Esophagus muscularis mucosa (tissue), 4 donors: ENCODE results near the gene VPS9D1. TPM values are rescaled to one million over a fixed set of nuclear protein-coding genes. Genes with fewer than 3 reads are reported as not detected.
"Not testable (repeated sequence)": the region's sequence is repeated elsewhere in the genome, so short reads cannot be mapped to it uniquely, and the experiment has no call there.

Source experiments
- DNase-seq: peaks from one replicate; pipeline ENCODE4 v3.0.0-alpha.2; 2017; ENCODE audit errors: extremely low spot score
- H3K27ac ChIP-seq, 4 donors: fragments of 200-600 bp; sonication (generic); replicated peaks in 1 of 4; 1 replicate in 3 of 4; 2 replicates in 1 of 4; pipeline ENCODE4 v1.5.1; 2016 to 2019; ENCODE audit warnings: mild to moderate bottlenecking in 1 of 4
- H3K27me3 ChIP-seq, 4 donors: fragments of 200-600 bp; sonication (generic); one replicate each; pipeline versions ENCODE4 v1.5.1 to v1.6.0; 2016 to 2019
- H3K36me3 ChIP-seq, 4 donors: fragments of 200-600 bp; sonication (generic); one replicate each; pipeline ENCODE4 v1.5.1; 2016 to 2019
- H3K4me1 ChIP-seq, 4 donors: fragments of 200-600 bp; sonication (generic); one replicate each; pipeline ENCODE4 v1.5.1; 2016 to 2019
- H3K4me3 ChIP-seq, 4 donors: fragments of 200-600 bp; sonication (generic); 1 replicate in 2 of 4; 2 replicates in 2 of 4; pipeline ENCODE4 v1.5.1; 2016 to 2019; ENCODE audit warnings: mild to moderate bottlenecking in 4 of 4, moderate library complexity in 1 of 4
- H3K9me3 ChIP-seq, 4 donors: fragments of 200-600 bp; sonication (generic); 1 replicate in 3 of 4; 2 replicates in 1 of 4; pipeline ENCODE4 v1.5.1; 2016 to 2019
- EP300 ChIP-seq: sonication (generic); formaldehyde crosslinking; IDR thresholded peaks from one replicate; pipeline ENCODE4 v1.6.1; 2017; ENCODE audit warnings: antibody characterized with exemption
- POLR2A ChIP-seq: fragments of 450-650 bp; IDR thresholded peaks from one replicate; pipeline ENCODE4 v1.6.1; 2017; ENCODE audit warnings: antibody characterized with exemption, moderate library complexity, mild to moderate bottlenecking, low read depth
- POLR2AphosphoS5 ChIP-seq, 2 donors: sonication (generic); formaldehyde crosslinking; IDR thresholded peaks; one replicate each; pipeline ENCODE4 v1.6.1; 2017; ENCODE audit warnings: antibody characterized with exemption in 2 of 2
- WGBS: methylation state at CpG from one replicate; pipeline ENCODE4 v1.1.5; 2018; 5-methylcytosine and 5-hydroxymethylcytosine counted together
- intact Hi-C: fragments of 100-400 bp; cut with DNase I; formaldehyde crosslinking; loops from one replicate; pipeline ENCODE4 v1.15.1; 2023
- total RNA-seq, 4 donors: library from RNA; depleted of rRNA; stranded (reverse); fragments of >200 nt; gene quantifications; one replicate each; pipeline versions ENCODE4 v1.1.0 to v1.2.1, GENCODE V29; 2016
- TF ChIP-seq, protein P1 (sequence below), 3 experiments: fragments of 200-600 bp in 2 of 3; fragments of 450-650 bp in 1 of 3; sonication (generic) in 2 of 3; IDR thresholded peaks; one replicate each; pipeline ENCODE4 v1.5.1; 2017 to 2019; ENCODE audit warnings: antibody characterized with exemption in 3 of 3, mild to moderate bottlenecking in 2 of 3, moderate library complexity in 1 of 3

Gene VPS9D1
- total RNA-seq, 4 donors from 2014 or later, result 4.6 to 10.2 (median 7.1) TPM

DNA sequence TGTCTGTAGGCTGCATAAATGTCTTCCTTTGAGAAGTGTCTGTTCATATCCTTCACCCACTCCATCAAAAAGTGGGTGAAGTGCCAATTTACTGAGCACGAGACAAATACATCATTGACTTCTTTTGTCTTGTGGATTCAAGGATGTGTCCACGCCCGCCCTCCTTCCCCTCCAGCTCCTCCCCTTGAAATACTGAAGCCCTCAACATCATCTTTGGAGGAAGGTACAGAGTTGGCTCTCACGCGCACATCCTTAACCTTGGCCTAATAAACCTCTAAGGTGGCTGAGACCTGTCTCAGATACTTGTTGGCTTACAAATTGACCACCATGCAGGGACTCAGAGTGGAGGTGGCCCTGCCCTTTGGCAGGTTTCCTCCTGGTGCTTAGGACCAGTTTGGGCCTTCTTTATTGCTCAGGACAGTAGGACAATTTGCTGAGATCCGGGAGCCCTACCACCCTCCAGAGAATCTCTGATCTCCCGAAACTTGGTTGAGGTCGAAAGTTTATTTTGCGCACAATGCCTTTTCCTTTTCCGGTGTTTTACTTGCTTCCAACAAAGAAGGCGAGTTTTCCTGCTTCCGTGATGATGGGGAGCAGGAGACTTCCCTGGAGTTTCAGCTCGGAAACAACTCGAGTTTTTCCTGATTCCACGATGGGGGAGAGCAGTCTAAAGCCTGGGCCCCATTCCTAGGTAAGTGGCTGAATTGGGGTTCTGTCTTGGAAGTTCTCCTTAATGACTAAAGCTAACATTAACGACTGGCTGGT lies 48.3 kb downstream of the VPS9D1 start:
- intact Hi-C loops, result no loop called here
- no peak overlapping the region for H3K4me3 ChIP-seq
- 82% methylated on average over 16 of the region's 16 CpGs for WGBS
- no peaks in the 10 kb centered on the region for H3K9me3 ChIP-seq
- no peak overlapping the region for H3K27ac ChIP-seq
- H3K4me1 ChIP-seq, result no peaks in the 10 kb centered on the region
- DNase-seq, result no peak
- peaks cover 0 to 9% (median 1%) of the 10 kb centered on the region in 4 donors for H3K36me3 ChIP-seq
- no peak for TF ChIP-seq POLR2AphosphoS5 (IDR thresholded peaks at IDR 0.05)
- TF ChIP-seq EP300, result no peak
- TF ChIP-seq, protein P1, sequence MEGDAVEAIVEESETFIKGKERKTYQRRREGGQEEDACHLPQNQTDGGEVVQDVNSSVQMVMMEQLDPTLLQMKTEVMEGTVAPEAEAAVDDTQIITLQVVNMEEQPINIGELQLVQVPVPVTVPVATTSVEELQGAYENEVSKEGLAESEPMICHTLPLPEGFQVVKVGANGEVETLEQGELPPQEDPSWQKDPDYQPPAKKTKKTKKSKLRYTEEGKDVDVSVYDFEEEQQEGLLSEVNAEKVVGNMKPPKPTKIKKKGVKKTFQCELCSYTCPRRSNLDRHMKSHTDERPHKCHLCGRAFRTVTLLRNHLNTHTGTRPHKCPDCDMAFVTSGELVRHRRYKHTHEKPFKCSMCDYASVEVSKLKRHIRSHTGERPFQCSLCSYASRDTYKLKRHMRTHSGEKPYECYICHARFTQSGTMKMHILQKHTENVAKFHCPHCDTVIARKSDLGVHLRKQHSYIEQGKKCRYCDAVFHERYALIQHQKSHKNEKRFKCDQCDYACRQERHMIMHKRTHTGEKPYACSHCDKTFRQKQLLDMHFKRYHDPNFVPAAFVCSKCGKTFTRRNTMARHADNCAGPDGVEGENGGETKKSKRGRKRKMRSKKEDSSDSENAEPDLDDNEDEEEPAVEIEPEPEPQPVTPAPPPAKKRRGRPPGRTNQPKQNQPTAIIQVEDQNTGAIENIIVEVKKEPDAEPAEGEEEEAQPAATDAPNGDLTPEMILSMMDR (IDR thresholded peaks at IDR 0.05), result no peak
- no peak for TF ChIP-seq POLR2A
- H3K27me3 ChIP-seq, result no peaks in the 10 kb centered on the region

DNA sequence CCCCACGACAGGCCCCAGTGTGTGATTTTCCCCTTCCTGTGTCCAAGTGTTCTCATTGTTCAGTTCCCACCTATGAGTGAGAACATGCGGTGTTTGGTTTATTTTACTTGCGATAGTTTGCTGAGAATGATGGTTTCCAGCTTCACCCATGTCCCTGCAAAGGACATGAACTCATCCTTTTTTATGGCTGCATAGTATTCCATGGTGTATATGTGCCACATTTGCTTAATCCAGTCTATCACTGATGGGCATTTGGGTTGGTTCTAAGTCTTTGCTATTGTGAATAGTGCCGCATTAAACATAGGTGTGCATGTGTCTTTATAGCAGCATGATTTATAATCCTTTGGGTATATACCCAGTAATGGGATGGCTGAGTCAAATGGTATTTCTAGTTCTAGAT lies 49.1 kb downstream of the VPS9D1 start:
- H3K4me1 ChIP-seq, H3K27ac ChIP-seq, H3K27me3 ChIP-seq, intact Hi-C loops, H3K36me3 ChIP-seq, DNase-seq, H3K4me3 ChIP-seq, H3K9me3 ChIP-seq: not testable (repeated sequence)
- 87% methylated on average over 4 of the region's 4 CpGs for WGBS

DNA sequence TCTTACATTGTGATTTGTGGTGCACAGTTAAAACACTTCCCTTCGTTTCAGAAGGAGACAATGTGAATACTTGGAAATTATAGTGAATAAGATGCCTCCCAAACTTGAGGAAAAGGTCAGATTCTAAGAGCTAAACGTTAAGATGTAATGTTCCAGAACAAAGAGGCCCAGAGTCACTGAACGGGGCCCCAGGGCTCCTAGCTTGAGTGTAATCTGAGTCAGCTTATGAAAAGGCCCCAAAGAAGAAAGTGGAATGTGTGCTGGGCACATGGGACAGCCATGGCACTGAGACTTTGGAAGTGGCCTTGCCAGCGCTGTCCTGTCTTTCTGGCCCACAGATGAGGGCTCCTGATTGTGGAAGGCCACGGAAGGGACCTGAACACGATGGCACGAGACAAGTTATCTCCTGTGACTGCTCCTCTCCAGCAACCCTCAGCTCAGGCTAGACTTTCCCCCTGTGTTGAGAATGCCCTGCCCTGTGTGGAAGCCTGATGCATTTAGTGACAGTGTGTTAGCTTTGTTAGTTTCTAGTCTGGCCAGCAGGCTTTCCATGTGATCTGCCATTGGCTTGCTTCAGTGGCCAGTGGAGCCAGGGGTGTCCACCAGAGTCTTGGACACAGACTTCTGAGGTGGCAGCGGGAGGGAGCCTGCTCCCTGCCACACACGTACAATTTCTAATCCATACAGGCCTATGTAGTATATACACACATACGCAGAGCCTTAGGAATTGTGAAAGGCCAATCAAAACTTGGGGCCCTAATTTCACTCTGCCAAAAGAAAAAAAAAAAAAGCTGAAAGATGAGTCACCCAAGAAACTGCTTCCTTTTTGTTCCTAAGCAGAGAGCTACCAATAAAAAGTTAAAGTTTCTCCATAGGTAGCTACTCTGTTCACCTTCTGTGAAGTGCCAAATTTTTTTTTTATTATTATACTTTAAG lies 49.9 kb downstream of the VPS9D1 start:
- TF ChIP-seq, protein P1 (IDR thresholded peaks at IDR 0.05), result no peak
- TF ChIP-seq POLR2AphosphoS5 (IDR thresholded peaks at IDR 0.05), result no peak
- no peak for TF ChIP-seq EP300
- Histone ChIP-seq H3K4me1 (no peaks in the 10 kb centered on the region), H3K27me3 (no peaks in the 10 kb centered on the region), H3K4me3 (no peak overlapping the region), H3K27ac (no peak overlapping the region), H3K36me3 (peaks cover 0 to 9% (median 1%) of the 10 kb centered on the region in 4 donors), H3K9me3 (no peaks in the 10 kb centered on the region)
- WGBS, result 78% methylated on average over 10 of the region's 10 CpGs
- no peak for DNase-seq
- intact Hi-C loops, result no loop called here

DNA sequence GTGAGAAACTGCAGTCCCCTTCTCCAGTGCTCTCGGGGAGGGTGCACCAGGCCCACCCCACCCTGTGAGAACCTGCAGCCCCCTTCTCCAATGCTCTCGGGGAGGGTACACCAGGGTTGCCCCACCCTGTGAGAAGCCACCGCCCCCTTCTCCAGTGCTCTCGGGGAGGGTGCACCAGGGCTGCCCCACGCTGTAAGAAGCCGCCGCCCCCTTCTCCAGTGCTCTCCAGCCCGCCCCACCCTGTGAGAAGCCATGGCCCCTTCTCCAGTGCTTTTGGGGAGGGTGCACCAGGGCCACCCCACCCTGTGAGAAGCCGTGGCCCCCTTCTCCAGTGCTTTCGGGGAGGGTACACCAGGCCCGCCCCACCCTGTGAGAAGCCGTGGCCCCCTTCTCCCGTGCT lies 50.9 kb downstream of the VPS9D1 start:
- intact Hi-C loops, result no loop called here
- TF ChIP-seq EP300 (no peak), POLR2A (no peak), POLR2AphosphoS5 (IDR thresholded peaks at IDR 0.05) (no peak)
- TF ChIP-seq, protein P1 (IDR thresholded peaks at IDR 0.05), result no peak
- H3K4me3 ChIP-seq, result no peak overlapping the region
- H3K27ac ChIP-seq, result no peak overlapping the region
- H3K4me1 ChIP-seq, result no peaks in the 10 kb centered on the region
- H3K36me3 ChIP-seq, result peaks cover 0 to 9% (median 1%) of the 10 kb centered on the region in 4 donors
- no peaks in the 10 kb centered on the region for H3K9me3 ChIP-seq
- WGBS, result 91% methylated on average over 12 of the region's 13 CpGs
- no peaks in the 10 kb centered on the region for H3K27me3 ChIP-seq
- no peak for DNase-seq

DNA sequence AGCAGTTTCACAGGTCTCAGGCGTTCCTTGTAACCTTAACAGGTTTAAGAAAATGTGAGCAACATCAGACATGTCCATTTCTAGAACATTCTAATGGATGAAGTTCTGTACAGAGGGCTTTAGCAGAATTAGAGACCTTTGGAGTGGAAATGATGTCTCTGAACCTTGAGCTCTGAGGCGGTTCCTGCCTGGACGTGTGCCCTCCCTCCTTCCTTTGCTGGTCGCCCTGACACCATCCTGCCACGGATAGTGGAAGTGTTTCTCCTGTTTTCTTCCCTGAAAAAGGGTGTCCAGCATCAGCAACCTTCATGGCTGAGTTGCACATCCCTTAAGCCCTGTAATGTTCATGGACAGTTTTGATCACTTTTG lies 51.9 kb downstream of the VPS9D1 start:
- no peak for DNase-seq
- intact Hi-C loops, result no loop called here
- H3K4me1 ChIP-seq, result no peaks in the 10 kb centered on the region
- no peak overlapping the region for H3K4me3 ChIP-seq
- TF ChIP-seq POLR2A, result no peak
- TF ChIP-seq, protein P1 (IDR thresholded peaks at IDR 0.05), result no peak
- H3K36me3 ChIP-seq, result peaks cover 0 to 11% (median 7%) of the 10 kb centered on the region in 4 donors
- H3K9me3 ChIP-seq, result no peaks in the 10 kb centered on the region
- 73% methylated on average over 5 of the region's 5 CpGs for WGBS
- no peaks in the 10 kb centered on the region for H3K27me3 ChIP-seq
- H3K27ac ChIP-seq, result no peak overlapping the region
